Activated naive CD8-positive, alpha-beta T cell treated with anti-CD3 and anti-CD28 coated beads for 36 hours (primary cell): ENCODE results near the gene TP53TG5. TPM values are rescaled to one million over a fixed set of nuclear protein-coding genes. Genes with fewer than 3 reads are reported as not detected.
A peak's percentile ranks its signal among the peaks of the same experiment; 100 is the strongest.

Experiments
- DNase-seq: peaks from one replicate; pipeline ENCODE4 v3.0.0; 2021
- H3K27ac Mint-ChIP-seq: one replicate; pipeline ENCODE4 v1.8.0; 2022; ENCODE audit warnings: mild to moderate bottlenecking, moderate library complexity, mixed read lengths
- H3K27me3 Mint-ChIP-seq: one replicate; pipeline ENCODE4 v1.8.0; 2022; ENCODE audit warnings: mild to moderate bottlenecking, mixed read lengths
- H3K36me3 Mint-ChIP-seq: one replicate; pipeline ENCODE4 v1.8.0; 2021; ENCODE audit warnings: mild to moderate bottlenecking, mixed read lengths
- H3K4me1 Mint-ChIP-seq: one replicate; pipeline ENCODE4 v1.8.0; 2021; ENCODE audit warnings: mixed read lengths
- H3K4me3 Mint-ChIP-seq: one replicate; pipeline ENCODE4 v1.8.0; 2022; ENCODE audit warnings: mild to moderate bottlenecking, moderate library complexity, mixed read lengths
- H3K9me3 Mint-ChIP-seq: one replicate; pipeline ENCODE4 v1.8.0; 2022; ENCODE audit warnings: mixed read lengths
- total RNA-seq, 2 experiments: library from RNA; stranded (reverse); gene quantifications; one replicate each; pipeline ENCODE4 v1.2.3, GENCODE V29; 2021

The TP53TG5 gene
- total RNA-seq, 2 experiments from 2014 or later = 0.40 to 0.41 TPM

DNA sequence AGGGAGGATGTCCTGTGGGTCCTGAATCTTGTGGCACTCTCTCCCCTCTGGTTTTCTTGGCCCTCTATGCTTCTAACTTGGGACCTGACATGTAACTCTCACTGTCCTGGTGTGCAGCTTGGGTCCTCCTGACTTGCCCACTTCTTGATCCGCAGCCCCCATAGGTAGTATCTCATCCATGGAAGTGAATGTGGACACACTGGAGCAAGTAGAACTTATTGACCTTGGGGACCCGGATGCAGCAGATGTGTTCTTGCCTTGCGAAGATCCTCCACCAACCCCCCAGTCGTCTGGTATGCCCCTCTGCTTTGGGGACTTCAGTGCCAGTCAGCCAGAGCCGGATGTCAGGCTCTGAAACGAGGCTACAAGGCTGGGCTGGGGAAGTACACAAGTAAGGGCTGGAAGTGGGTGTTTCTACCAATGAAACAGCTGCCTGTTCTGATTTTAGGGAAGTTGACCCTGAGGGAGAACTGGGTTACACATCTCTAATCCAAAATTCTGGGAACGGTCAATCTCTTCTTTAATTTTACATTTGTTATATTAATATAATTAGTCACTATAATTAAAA is 30.6 kb upstream of the TP53TG5 start:
- Mint-ChIP-seq H3K27ac (peak overlapping the region; percentile 40), H3K4me1 (peaks cover 21% of the 10 kb centered on the region), H3K36me3 (peaks cover 2% of the 10 kb centered on the region), H3K27me3 (no peaks in the 10 kb centered on the region), H3K4me3 (no peak overlapping the region), H3K9me3 (no peaks in the 10 kb centered on the region)
- DNase-seq = no peak

DNA sequence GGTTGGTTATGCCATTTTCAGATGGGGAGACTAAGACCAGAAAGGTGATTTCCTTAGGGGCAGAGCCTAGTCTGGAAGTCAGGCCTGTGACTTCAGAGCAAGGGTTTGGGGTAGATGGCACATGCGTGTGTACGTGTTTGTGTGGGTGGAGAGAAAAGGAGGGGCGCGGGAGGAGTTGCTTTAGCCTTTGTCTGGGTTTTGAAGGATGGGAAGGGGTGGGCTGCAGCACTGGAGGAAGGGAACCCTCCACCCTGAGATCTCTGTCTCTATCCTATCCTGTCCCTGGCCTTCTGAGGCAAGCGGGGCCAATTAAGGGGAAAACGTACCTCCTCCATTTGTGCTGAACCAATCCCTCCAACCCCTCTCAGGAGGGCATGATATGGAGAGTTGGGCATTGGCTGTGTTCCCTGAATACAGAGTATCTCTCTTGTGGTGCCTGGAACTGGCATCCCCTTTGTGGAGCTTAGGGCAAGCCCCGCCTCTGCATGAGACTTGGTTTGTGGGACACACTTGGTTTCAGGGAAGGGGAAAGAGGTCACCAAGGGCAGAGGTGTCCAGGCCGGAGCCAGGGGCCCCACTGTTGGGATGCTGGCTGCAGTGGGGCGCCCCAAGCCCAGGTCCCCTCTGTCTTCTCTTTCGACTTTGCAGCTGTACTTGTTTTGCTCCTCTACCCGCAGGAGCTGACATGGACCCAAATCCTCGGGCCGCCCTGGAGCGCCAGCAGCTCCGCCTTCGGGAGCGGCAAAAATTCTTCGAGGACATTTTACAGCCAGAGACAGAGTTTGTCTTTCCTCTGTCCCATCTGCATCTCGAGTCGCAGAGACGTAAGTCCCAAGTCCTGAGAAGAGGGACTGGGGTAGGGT is 29.9 kb upstream of the TP53TG5 start, which contains the start of gene DBNDD2:
Gene DBNDD2, plus strand, starts transcription at position 507 of the 863 bp plus-strand sequence. Its CDS starts 179 bp downstream, at position 686.
- peak; percentile 32 for DNase-seq
- peaks cover 5% of the 10 kb centered on the region for H3K36me3 Mint-ChIP-seq
- peak within 1 kb of the TSS; percentile 79 for H3K4me3 Mint-ChIP-seq
- H3K27ac Mint-ChIP-seq = peak within 1 kb of the TSS; percentile 59
- H3K9me3 Mint-ChIP-seq = no peaks in the 10 kb centered on the region
- peaks cover 3% of the 10 kb centered on the region for H3K27me3 Mint-ChIP-seq
- peaks cover 21% of the 10 kb centered on the region for H3K4me1 Mint-ChIP-seq

DNA sequence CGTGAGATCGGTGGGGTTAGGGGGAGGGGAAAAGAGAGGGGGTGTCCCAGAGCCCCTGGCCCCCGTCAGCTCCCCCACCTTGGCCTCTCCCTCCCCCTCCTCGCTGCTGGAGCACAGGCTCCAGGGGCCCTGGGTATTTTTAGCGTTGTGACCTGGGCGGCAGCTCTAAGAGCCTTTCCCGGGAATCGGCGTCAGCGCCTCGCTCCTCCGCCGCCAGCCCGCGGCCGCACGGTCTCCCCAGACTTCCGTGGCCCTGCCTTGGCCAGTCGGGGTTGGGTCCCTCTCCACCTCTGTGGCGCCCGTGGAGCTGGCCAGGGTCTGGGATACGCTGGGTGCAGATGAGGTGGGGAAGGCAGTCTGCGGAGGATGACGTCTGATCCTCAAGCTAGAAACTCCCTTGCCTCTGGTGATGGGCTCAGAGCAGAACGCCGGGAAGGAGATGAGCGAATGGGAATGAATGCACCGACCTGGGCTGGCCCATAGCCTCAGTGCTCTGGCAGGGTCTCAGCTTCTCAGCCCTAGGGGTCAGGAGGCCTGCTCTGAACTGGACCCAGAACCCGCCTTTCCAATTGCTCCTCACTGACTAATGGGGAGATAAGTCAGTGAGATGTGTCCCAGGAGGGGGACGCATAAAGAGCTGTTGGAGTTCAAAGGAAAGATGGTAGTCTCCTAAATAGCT is 29.1 kb upstream of the TP53TG5 start:
- peak overlapping the region; percentile 79 for H3K4me3 Mint-ChIP-seq
- H3K36me3 Mint-ChIP-seq = peaks cover 5% of the 10 kb centered on the region
- H3K4me1 Mint-ChIP-seq = peaks cover 21% of the 10 kb centered on the region
- peak overlapping the region; percentile 59 for H3K27ac Mint-ChIP-seq
- H3K9me3 Mint-ChIP-seq = peaks cover 1% of the 10 kb centered on the region
- DNase-seq = peak; percentile 25
- H3K27me3 Mint-ChIP-seq = peaks cover 3% of the 10 kb centered on the region

DNA sequence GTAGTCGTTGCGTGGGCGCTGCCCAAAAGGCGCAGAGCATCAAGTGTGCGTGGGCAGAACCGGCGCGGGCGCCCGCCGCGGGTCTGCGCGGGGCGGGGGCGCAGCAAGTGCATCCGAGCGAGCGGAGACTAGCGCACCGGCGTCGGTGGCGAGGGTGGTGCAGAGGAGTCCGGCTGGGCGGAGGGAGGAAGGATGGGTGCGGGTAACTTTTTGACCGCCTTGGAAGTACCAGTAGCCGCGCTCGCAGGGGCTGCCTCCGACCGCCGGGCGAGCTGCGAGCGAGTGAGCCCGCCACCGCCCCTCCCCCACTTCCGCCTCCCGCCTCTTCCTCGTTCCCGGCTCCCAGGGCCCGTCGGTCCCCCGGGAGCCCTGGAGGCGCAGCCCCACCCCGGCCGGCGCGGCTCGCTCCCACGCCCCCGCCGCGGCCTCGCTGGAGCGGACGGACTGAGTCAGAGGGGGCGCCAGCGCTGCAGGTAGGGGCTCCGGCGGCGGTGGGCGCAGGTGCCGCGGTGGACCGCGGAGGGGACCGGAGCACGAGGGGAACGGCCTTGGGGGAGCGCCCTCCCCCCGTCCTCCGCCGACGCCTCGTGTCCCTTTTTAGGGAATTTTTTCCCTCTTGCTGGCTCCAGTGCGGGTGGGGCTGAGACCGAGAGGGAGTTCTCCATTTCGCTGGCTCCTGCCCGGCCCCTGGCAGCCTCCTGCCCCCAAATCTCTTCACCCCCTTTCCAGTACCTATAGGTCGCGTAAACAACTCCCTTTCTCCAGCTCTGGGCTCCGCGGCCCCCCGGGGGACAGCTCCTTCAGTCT is 28.3 kb upstream of the TP53TG5 start:
- Mint-ChIP-seq H3K9me3 (peaks cover 7% of the 10 kb centered on the region), H3K27me3 (peaks cover 3% of the 10 kb centered on the region), H3K36me3 (peaks cover 13% of the 10 kb centered on the region), H3K4me3 (peak overlapping the region; percentile 79), H3K4me1 (peaks cover 21% of the 10 kb centered on the region), H3K27ac (peak overlapping the region; percentile 76)
- DNase-seq = peak; percentile 64

DNA sequence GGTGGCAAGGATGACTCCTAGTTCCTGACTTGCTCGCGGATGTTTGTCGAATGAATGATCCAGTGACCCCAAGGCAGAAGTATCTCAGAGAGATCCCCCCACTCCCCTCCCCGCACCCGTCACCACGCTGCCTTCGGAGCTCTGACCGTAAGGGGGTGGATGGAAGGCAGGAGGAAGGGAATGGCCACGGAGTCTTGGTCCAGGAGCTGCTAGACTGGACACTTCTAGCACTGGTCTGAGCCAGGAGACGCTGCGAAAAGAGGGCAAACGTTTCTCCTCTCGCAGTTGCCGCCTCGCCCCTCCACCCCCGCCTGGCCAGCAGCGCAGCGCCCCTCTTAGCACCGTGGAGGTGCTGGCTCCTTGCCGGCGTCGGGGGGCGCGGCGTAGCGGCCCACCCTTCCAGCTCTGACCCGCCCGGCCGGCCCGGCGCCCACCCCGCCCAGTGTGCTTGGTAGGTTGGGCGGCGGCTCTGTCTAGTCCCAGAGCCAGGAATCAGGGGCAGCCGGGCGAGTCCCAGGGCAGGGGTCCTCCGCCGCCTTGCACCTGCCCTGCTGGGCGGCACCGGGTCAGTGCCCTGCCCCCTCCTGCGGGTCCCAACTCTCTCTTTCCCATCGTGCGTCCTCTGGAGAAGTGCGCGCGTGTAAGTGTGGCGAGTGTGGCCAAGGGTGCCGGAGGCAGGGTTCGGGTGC is 27.6 kb upstream of the TP53TG5 start:
- peak; percentile 24 for DNase-seq

DNA sequence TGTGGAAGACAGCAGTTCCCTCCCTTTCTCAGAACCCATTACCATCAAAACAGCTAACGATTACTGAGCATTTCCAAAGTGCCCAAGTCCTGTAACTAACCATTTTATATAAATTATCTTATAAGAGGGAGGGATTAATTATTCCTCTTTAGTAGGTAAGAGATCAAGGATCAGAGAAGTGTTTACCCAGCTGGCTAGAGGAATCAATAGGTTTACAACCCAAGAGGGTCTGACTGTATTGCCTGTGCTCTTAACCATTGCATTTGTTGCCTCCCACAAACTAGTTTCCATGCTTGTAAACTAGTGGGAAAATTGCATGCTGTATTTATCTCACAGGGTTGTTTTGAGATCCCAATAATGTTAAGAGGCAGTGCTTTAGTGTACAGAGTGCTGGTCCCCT is 26.3 kb upstream of the TP53TG5 start:
- Mint-ChIP-seq H3K4me3 (peak overlapping the region; percentile 74), H3K9me3 (peaks cover 16% of the 10 kb centered on the region), H3K36me3 (peaks cover 27% of the 10 kb centered on the region), H3K27ac (no peak overlapping the region), H3K4me1 (peaks cover 21% of the 10 kb centered on the region), H3K27me3 (peaks cover 3% of the 10 kb centered on the region)
- no peak for DNase-seq

More for the DNA sequence above, 27.6 kb upstream of the TP53TG5 start:
- H3K9me3 Mint-ChIP-seq = peaks cover 11% of the 10 kb centered on the region
- H3K27ac Mint-ChIP-seq = no peak overlapping the region
- H3K4me3 Mint-ChIP-seq = peak overlapping the region; percentile 74
- peaks cover 14% of the 10 kb centered on the region for H3K36me3 Mint-ChIP-seq
- peaks cover 21% of the 10 kb centered on the region for H3K4me1 Mint-ChIP-seq
- H3K27me3 Mint-ChIP-seq = peaks cover 3% of the 10 kb centered on the region

DNA sequence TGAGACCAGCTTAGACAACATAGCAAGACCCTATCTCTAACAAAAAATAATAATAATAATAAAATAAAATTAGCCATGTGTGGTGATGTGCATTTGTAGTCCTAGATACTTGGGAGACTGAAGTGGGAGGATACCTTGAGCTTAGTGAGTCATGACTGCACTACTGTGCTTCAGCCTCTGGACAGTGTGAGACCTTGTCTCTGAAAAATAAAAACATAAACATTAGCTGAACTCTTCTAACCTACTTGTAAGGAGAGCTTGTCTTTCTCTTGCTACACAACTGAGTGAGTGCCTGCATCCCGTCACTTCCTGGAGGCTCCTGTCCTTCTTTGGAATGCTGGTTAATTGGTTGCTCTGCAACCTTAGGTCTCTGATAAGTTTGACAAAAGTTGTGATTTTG is 24.8 kb upstream of the TP53TG5 start:
- no peak overlapping the region for H3K4me3 Mint-ChIP-seq
- H3K4me1 Mint-ChIP-seq = peaks cover 14% of the 10 kb centered on the region
- H3K9me3 Mint-ChIP-seq = peaks cover 19% of the 10 kb centered on the region

DNA sequence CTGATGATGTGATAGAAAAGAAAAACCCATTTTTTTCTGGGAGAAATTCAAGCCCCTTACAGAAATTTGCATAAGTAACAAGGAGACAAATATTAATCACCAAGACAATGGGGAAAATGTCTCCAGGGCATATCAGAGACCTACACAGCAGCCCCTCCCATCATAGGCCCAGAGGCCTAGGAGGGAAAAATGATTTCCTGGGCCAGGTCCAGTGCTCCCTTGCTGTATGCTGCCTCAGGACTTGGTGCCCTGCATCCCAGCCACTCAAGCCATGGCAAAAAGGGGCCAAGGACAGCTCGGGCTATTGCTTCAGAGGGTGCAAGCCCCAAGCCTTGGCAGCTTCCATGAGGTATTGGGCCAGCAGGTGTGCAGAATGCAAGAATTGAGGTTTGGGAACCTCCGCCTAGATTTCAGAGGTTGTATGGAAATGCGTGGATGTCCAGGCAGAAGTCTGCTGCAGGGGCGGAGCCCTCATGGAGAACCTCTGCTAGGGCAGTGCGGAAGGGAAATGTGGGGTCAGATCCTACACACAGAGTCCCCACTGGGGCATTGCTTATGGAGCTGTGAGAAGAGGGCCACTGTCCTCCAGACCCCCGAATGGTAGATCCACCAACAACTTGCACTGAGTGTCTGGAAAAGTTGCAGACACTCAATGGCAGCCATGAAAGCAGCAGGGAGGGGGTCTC is 22.4 kb upstream of the TP53TG5 start:
- Mint-ChIP-seq H3K4me1 (peaks cover 5% of the 10 kb centered on the region), H3K27ac (no peak overlapping the region), H3K27me3 (peaks cover 3% of the 10 kb centered on the region), H3K9me3 (peaks cover 19% of the 10 kb centered on the region), H3K36me3 (peaks cover 30% of the 10 kb centered on the region), H3K4me3 (no peak overlapping the region)
- DNase-seq = no peak

More for the DNA sequence above, 24.8 kb upstream of the TP53TG5 start:
- H3K36me3 Mint-ChIP-seq = peaks cover 30% of the 10 kb centered on the region
- no peak overlapping the region for H3K27ac Mint-ChIP-seq
- peaks cover 3% of the 10 kb centered on the region for H3K27me3 Mint-ChIP-seq
- DNase-seq = no peak

DNA sequence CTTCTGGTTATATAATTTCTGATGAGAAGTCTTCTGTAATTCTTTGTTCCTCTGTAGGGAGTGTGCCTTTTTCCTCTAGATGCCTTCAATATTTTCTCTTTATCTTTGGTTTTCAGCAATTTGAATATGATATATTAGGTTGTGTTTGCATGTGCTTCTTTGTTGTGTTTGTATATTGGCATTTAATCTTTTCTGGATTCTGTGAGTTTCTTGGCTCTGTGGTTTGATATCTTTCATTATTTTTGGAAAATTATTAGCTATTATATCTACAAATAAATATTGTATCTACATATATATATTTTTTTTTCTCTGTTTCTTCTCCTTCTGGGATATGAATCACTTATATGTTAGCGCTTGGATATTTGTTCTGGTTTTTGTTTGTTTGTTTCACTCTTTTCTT is 20.9 kb upstream of the TP53TG5 start:
- H3K27ac Mint-ChIP-seq = no peak overlapping the region
- no peak for DNase-seq

DNA sequence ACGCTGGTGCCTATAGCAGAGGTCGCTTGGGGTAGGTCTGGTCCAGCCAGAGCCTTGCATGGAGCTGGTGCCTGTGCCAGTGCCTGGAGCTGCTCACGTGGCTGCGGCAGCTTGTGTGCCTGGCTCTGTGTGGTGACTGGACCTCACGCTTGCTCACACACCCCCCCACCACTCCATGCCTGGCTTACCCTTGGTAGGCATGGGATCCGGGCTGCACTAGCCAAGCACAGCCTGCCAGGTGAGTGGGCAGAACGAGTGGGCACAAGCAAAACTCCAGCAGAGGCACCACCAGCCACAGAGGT is 16.9 kb upstream of the TP53TG5 start:
- no peak overlapping the region for H3K27ac Mint-ChIP-seq
- peaks cover 8% of the 10 kb centered on the region for H3K4me1 Mint-ChIP-seq
- no peak for DNase-seq
- H3K4me3 Mint-ChIP-seq = no peak overlapping the region
- peaks cover 6% of the 10 kb centered on the region for H3K9me3 Mint-ChIP-seq
- no peaks in the 10 kb centered on the region for H3K27me3 Mint-ChIP-seq
- H3K36me3 Mint-ChIP-seq = peaks cover 9% of the 10 kb centered on the region

More for the DNA sequence above, 20.9 kb upstream of the TP53TG5 start:
- H3K4me1 Mint-ChIP-seq = no peaks in the 10 kb centered on the region
- H3K4me3 Mint-ChIP-seq = no peak overlapping the region
- H3K36me3 Mint-ChIP-seq = peaks cover 30% of the 10 kb centered on the region
- H3K27me3 Mint-ChIP-seq = peaks cover 3% of the 10 kb centered on the region
- peaks cover 19% of the 10 kb centered on the region for H3K9me3 Mint-ChIP-seq

DNA sequence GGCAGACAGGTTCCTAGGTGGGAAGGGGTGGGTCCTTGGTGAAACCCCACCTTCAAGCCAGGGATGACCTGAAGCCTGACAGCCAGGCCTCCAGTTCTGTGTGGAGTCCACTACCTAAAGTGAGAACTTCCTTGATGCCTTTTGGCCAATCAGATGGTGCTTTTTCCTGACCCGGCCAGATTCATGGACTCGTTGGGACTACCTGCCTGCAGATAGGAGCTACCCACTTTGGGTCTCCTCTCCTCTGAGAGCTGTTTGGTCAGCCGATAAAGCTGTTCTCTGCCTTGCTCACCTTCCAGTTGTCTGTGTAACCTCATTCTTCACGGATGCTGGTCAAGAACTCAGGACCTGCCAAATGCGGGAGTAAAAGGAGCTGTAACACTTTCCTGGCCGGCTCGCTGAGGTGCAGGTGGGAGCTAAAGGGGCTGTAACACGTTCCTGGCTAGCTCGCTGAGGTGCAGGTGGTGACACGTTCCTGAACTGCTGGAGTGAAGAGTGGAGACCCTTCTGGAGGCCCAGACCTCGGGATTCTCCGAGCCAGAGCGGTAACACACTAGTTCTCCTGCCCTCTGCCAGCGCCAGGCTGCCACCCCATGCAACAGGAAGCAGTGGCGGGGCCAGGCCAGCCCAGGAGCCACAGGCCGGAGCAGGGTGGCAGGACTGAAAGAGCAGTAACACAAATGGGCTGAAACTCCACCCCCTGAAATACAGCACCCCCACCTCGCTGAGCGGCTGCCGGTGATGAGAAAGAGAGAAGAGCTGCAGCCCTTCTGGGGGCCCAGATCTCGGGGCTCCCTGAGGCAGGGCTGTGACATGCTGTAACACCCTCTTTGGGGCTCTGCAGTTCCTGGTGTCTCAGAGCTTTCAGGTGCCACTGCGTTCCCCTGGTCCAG is 16.3 kb upstream of the TP53TG5 start:
- peaks cover 8% of the 10 kb centered on the region for H3K4me1 Mint-ChIP-seq
- no peaks in the 10 kb centered on the region for H3K27me3 Mint-ChIP-seq
- H3K4me3 Mint-ChIP-seq = no peak overlapping the region
- H3K9me3 Mint-ChIP-seq = peaks cover 2% of the 10 kb centered on the region
- H3K36me3 Mint-ChIP-seq = peaks cover 3% of the 10 kb centered on the region
- no peak overlapping the region for H3K27ac Mint-ChIP-seq
- DNase-seq = no peak

DNA sequence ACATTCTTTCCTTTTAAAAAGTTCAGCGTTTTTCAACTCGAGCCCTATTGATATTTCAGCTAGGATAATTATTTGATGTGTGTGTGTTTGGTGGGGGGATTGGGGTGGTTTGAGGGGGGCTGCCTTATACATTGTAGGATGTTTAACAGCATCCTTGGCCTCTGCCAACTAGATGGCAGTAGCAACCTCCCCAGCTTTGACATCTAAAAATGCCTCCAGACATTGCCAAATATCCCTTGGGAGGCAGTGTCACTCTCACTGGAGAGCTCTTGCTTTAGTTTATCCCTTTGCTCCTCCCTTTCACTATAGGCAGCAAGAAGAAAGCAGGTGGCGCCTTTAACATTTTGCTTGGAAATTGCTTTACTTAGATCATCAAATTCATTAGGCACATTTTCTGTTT is 14.6 kb upstream of the TP53TG5 start:
- Mint-ChIP-seq H3K27ac (no peak overlapping the region), H3K4me3 (no peak overlapping the region), H3K9me3 (no peaks in the 10 kb centered on the region), H3K27me3 (no peaks in the 10 kb centered on the region), H3K4me1 (peaks cover 8% of the 10 kb centered on the region), H3K36me3 (peaks cover 5% of the 10 kb centered on the region)
- no peak for DNase-seq

DNA sequence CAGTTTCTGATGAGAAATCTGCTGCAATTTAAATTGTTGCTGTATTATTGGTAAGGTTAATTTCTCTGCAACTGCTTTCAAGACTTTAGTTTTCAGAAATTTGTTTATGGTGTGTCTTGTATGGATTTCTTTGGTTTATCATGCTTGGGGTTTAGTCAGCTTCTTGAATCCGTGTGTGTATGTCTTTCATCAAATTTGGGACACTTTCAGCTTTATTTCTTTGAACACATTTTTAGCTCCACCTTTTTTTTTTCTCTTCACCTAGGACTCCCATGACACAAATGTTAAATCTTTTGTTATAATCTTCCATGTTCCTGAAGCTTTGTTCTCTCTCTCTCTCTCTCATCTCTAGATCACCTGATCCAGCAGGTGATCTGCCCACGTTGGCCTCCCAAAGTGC is 13.4 kb upstream of the TP53TG5 start:
- Mint-ChIP-seq H3K36me3 (peaks cover 12% of the 10 kb centered on the region), H3K4me1 (peaks cover 11% of the 10 kb centered on the region), H3K27me3 (no peaks in the 10 kb centered on the region), H3K9me3 (peaks cover 6% of the 10 kb centered on the region), H3K27ac (no peak overlapping the region), H3K4me3 (no peak overlapping the region)
- DNase-seq = no peak
